Skin of body (tissue), 2 donors: ENCODE measurements around the gene CEP57. TPM values are rescaled to one million over a fixed set of nuclear protein-coding genes. Genes with fewer than 3 reads are reported as not detected.
"Not testable (repeated sequence)": the region's sequence is repeated elsewhere in the genome, so short reads cannot be mapped to it uniquely, and the experiment has no call there.

Source experiments
- DNase-seq: peaks from one replicate; lab custom pipeline; 2025; lab: John Stamatoyannopoulos, UW
- total RNA-seq: library from RNA; depleted of rRNA; stranded (reverse); fragments of >200 nt; gene quantifications from one replicate; pipeline ENCODE4 v1.2.3, GENCODE V29; 2014

CEP57 gene
- total RNA-seq, 1 donor from 2014 or later, result 57.0 TPM

DNA sequence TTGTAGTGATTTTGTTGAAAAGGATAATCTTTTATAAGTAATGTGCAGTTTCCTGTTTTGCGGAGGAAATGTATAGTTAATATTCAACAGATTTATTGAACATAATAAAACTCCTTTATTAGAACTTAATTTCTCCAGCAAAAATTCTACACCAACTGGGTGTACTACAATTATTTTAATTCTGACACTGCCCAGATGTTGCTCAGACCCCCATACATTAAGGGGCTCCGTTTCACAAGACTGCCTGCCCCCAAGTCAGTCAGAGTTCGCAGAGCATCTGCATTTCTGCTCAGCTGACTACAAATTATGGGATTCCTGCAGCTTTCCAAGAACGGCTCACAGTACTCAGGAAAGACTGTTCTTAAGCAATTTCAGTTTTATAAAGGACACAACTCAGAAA, 6.2 kb downstream of the CEP57 start:
- DNase-seq, result no peak

GRCh38 chr11:95799546-95799945, 9.2 kb downstream of the CEP57 start:
- DNase-seq, result peak; percentile 39

DNA sequence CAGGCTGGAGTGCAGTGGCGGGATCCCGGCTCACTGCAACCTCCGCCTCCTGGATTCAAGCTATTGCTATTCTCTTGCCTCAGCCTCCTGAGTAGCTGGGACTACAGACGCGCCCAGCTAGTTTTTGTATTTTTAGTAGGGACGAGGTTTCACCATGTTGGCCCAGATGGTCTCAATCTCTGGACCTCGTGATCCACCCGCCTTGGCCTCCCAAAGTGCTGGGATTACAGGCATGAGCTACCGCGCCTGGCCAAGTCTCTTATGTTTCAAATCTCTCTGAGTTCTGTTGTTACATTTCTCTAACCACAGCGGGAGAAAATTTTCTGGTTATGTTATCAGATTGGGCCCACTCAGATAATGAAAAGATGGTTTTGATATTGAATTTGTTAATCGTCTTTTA, 10.1 kb downstream of the CEP57 start:
- no peak for DNase-seq

DNA sequence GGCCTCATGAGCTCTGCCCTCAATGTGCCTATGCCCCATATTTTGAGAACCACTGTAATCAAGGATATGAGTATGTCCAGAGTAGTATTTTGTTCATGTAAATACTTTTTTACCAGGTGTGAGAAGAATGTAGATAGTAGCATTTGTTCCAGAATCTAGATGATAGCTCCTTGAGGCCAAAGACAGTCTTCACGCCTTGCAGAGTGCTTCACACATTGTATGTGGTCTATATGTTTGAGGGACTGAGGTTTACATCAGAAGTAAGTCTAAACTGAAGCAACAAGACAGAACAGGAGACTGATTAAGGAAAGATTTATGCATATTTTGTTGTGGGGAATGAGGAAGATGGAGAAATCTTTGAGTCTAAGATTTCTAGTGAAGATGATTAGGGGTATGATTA, 12.5 kb downstream of the CEP57 start:
- DNase-seq, result no peak

DNA sequence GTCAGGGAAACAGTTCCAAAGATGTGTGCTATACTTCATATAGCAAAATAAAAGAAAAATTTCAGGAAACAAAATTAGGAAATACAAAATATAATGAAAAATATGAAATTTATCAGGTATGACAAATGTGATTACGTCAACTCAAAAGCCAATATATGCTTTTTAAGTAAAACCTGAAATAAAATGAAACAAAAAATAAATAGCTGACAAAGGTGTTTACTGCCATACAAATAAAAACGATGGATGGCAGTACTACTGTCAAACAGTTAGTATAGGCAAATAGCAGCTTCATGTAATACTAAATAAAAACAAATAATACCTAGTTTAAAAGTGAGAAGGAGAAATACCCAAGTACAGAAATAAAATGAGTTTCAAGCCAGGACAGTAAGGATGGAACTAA, 13.7 kb downstream of the CEP57 start:
- DNase-seq, result no peak

DNA sequence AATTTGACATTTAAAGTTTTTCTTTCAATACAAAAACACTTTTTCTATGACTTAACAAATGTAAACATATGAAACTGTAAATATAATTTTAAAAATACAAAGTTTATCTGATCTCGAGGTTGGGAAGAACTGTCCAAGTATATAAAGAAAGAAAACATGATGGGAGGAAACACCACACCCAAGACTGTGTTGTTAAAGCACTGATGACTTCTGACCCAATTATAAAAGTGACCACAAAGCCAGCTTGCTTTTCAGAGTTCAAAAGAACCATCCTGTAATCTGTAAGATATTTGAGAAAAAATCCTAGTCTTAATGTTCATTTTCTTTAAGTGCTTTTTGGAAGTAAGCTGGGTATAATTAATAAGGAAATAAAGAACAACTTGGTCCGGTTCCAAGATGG, 15.6 kb downstream of the CEP57 start:
- DNase-seq, result no peak

GRCh38 chr11:95806464-95806863, 16.2 kb downstream of the CEP57 start:
- DNase-seq, result not testable (repeated sequence)

GRCh38 chr11:95811052-95811451, 20.8 kb downstream of the CEP57 start:
- not testable (repeated sequence) for DNase-seq

GRCh38 chr11:95816037-95816436, 25.7 kb downstream of the CEP57 start:
- DNase-seq, result no peak

- no peak for DNase-seq
Measured at GRCh38 chr11:95821640-95822039, 31.3 kb downstream of the CEP57 start.

DNA sequence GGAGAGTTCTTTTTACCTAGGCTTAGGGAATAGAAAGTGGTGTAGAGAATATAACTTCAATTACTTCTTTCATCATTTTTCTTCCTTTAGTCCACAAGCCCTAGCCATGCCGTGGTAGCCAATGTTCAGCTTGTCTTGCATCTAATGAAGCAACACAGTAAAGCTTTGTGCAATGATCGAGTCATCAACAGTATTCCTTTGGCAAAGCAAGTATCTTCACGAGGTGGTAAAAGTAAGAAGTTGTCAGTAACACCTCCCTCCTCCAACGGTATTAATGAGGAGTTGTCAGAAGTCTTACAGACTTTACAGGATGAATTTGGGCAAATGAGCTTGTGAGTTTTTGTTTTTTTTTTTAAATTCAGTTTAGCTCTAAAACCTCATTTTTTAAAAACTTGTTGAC, 37.4 kb downstream of the CEP57 start:
- DNase-seq, result no peak

GRCh38 chr11:95829580-95830259, 39.4 kb downstream of the CEP57 start:
- no peak for DNase-seq

GRCh38 chr11:95831198-95831883, 41.0 kb downstream of the CEP57 start:
- DNase-seq, result peak; percentile 3

DNA sequence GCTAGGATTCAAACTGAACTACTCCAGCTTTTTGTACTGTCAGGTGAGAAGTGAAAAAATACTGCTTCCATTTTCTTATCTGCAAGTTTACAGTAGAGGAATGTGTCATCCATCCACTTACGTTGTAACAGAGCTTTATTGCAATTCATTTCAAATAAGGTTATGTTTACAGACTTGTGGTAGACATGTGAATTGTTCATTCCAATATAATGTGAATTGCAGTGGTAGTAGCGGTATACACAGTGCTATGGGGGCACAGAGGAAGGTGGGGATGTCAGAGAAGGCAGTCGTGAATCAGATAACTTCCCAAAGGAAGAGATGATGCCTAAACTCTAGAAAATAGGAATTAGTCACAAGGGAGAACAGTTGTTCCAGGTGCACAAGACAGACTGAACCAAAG, 42.5 kb downstream of the CEP57 start:
- no peak for DNase-seq

GRCh38 chr11:95833378-95833777, 43.1 kb downstream of the CEP57 start:
- no peak for DNase-seq

DNA sequence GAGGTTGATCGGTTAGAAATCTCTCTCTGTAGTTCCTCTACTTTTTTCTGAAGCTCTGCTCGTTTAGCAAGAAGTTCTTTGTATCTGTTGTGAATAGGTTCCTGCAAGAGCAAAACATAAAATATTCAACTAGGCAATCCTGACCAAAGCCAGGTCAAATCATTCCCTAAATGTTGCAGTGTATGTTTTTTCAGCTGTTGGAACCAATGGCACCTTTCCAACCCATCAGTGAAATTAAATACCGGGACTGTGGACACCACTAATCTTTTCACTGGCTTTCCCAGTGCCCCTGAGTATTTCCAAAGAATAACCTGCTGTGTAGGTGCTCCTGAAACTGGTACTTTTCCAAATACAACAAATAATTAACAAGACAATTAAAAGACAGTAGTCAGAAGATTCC, 45.1 kb downstream of the CEP57 start:
- no peak for DNase-seq

DNA sequence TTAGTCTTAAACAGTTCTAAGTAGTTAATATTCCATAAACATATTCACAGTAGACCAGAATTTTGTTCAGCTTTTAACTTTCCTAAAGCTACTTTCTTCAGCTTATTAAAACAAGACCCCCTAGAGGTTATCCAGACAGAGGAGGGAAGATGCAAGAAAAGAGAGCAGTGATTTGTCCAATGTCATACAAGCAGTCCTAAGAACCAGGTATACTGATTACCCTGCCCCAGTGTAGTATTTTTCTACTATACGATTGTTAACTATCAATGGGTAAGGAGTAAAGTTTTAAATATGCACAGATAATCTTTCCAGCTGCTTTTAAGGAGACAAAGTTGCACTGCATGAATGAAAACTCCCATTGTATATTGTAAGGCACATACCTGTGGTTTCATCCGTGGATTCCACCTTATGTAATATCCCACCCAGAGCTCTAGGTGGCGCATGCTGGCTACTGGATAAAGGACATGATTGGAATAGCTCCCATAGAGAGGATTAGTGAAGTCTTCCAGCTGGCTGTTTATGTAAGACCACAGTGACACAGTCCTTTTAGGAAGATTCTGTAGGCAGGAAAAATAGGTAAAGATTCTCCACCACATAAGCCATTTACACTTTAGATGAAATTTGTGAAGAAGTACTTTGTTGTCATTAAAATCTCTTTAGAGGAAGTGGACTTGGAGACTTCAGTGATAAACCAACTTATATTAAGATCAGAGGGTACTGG, 45.6 kb downstream of the CEP57 start:
- DNase-seq, result peak; percentile 74

DNA sequence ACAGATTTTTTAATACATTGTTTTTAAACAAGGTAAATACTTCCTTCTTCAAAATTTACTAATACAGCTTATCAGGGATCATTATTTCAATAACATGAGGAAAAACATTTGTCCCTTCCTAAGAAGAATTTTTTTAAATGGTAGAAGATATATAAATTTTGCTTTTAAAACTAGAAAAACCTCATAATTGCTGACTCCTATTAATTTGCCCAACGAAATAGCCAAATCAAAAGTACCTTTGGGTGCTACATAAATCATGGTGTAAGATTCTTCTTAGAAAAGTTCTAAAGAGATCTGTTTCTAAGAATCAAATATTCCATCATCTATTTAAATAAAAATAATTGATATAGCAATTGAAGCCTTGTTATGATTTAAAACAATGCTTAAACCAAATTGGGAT, 54.9 kb downstream of the CEP57 start:
- DNase-seq, result no peak

GRCh38 chr11:95849087-95849825, 59.0 kb downstream of the CEP57 start:
- DNase-seq, result peak; percentile 43

GRCh38 chr11:95850137-95850536, 59.8 kb downstream of the CEP57 start:
- no peak for DNase-seq

DNA sequence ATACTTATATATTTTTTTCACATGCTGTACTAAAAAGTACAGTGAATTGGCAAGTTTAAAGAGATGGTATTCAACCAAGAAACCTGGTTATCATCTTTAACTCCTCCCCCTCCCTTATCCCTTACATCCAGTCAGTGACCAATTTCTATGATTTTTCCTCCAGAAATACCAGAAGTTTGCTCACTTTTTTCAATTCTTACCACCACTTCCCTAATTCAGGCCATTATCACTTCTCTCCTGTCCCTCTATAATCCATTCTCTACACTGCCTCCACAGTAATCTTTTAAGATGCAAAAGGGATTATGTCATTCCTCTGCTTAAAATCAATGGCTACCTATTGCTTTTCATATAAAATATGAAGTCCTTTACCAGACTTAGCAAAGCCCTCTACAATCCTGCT, 62.8 kb downstream of the CEP57 start:
- no peak for DNase-seq

DNA sequence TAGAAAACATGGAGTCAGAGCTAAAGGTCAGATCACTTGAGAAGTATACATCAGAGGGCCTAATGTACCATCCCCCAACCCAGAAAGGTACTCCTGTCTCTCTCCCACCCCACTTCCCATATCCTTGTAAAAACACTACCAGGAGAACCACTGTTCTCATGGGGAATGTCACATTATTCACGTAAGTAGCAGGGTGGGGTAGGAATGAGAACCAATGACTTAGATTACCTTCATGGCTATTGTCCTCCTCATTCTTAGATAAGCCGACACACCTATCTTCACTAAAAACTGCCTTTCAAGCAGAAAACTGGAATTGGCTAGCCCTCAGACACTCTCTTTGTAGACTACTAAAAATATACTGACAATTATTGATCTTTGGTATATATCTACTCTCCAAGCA, 63.6 kb downstream of the CEP57 start:
- no peak for DNase-seq
